Psoas muscle (tissue), 8 donors: Measurements from ENCODE around the gene SMC1A. TPM values are rescaled to one million over a fixed set of nuclear protein-coding genes. Genes with fewer than 3 reads are reported as not detected.

ENCODE experiments used
- ATAC-seq, 4 donors: fragments of 200-7000 bp; cut with Tn5 transposase; one replicate each; pipeline ENCODE4 v1.9.1; 2020; ENCODE audit warnings: moderate library complexity in 3 of 4, mild to moderate bottlenecking in 2 of 4
- DNase-seq, 2 donors: peaks; one replicate each; pipeline ENCODE4 v3.0.0-alpha.2; 2020
- H3K27ac ChIP-seq: fragments of 200-600 bp; one replicate; pipeline ENCODE4 v1.8.0; 2022
- H3K27me3 ChIP-seq, 3 donors: fragments of 200-600 bp in 1 of 3; one replicate each; pipeline versions ENCODE4 v1.6.1 to v1.8.0; 2013 to 2022; ENCODE audit warnings: low read length in 2 of 3, mild to moderate bottlenecking in 2 of 3, moderate library complexity in 1 of 3; ENCODE audit not compliant: insufficient read depth in 3 of 3
- H3K36me3 ChIP-seq, 2 donors: fragments of 200-600 bp in 1 of 2; one replicate each; pipeline versions ENCODE4 v1.6.1 to v1.8.0; 2013 to 2022; ENCODE audit warnings: low read depth in 1 of 2, mild to moderate bottlenecking in 1 of 2, moderate library complexity in 1 of 2; ENCODE audit not compliant: insufficient read depth in 1 of 2
- H3K4me1 ChIP-seq: fragments of 200-600 bp; one replicate; pipeline ENCODE4 v1.8.0; 2022
- H3K4me3 ChIP-seq: fragments of 200-600 bp; one replicate; pipeline ENCODE4 v1.8.0; 2022; ENCODE audit warnings: mild to moderate bottlenecking
- H3K9me3 ChIP-seq: fragments of 200-600 bp; one replicate; pipeline ENCODE4 v1.8.0; 2022
- WGBS, 3 donors: extraction: QIAGEN DNeasy Blood & Tissue Kit; methylation state at CpG; one replicate each; pipeline versions ENCODE4 v1.1.6 to v1.1.7; 2013; 5-methylcytosine and 5-hydroxymethylcytosine counted together
- intact Hi-C, 2 donors: fragments of 100-400 bp; cut with DNase I; formaldehyde crosslinking; loops; one replicate each; pipeline versions ENCODE4 v1.11.0 to v1.14.2; 2022
- polyA plus RNA-seq, 3 donors: library from polyadenylated mRNA; stranded (reverse); fragments of 200-250 nt; gene quantifications; one replicate each; pipeline ENCODE4 v1.2.3, GENCODE V29; 2013
- total RNA-seq, 4 donors: library from RNA; stranded (reverse); fragmentation: NEBNext Ultra II Directional in 2 of 4; extraction: Animal tissue kit (Norgen Biotek cat#: 25700) in 2 of 4; gene quantifications; one replicate each; pipeline versions ENCODE4 v1.2.1 to v1.2.4, GENCODE V29; 2021 to 2023
- TF ChIP-seq, protein P1 (sequence below): fragments of 200-600 bp; IDR thresholded peaks from one replicate; pipeline ENCODE4 v1.8.0; 2022; ENCODE audit warnings: antibody characterized with exemption
- donor health status: healthy with polysubstance abuse.
- donor health status: DM: no; HTN: no; CAD: no; lungs with moderate emphysema.
- donor health status: Bipolar disorder and iron deficiency.
- donor health status: healthy.
- donor health status: DM: yes; HTN: yes; CAD: no.
- donor health status: DM: no; HTN: no; CAD: no.
- donor health status: DM: no; HTN: no; CAD: no.
- donor health status: DM: yes; HTN: yes; CAD: no.

The SMC1A gene
- total and polyA plus RNA-seq, 7 donors, result 8.1 to 45.0 (median 25.9) TPM

DNA sequence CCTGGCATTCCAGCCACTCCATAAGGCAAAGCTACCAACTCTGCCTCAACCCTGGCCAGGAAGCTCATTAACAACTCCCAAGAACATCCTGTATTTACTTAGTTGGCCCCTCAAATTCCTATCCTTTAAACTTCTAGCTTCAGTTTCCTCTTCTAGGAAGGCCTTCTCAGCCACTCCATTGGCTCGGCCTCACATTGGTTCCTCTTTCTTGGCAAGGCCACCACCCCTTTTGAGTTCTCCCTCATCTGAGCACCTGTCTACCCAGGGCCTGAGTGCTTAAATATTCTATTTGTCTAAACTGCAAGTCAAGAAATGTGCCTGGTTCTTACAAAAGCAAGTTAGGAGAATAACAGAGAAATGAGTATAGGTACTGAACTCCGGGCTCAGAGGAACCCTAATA is 10.0 kb downstream of the SMC1A start:
- WGBS, 3 donors, result 83 to 96% (median 87%) methylated on average over 2 of the region's 2 CpGs
- H3K4me1 ChIP-seq, result no peaks in the 10 kb centered on the region
- DNase-seq, result no peak
- H3K4me3 ChIP-seq, result no peak overlapping the region
- TF ChIP-seq, protein P1, sequence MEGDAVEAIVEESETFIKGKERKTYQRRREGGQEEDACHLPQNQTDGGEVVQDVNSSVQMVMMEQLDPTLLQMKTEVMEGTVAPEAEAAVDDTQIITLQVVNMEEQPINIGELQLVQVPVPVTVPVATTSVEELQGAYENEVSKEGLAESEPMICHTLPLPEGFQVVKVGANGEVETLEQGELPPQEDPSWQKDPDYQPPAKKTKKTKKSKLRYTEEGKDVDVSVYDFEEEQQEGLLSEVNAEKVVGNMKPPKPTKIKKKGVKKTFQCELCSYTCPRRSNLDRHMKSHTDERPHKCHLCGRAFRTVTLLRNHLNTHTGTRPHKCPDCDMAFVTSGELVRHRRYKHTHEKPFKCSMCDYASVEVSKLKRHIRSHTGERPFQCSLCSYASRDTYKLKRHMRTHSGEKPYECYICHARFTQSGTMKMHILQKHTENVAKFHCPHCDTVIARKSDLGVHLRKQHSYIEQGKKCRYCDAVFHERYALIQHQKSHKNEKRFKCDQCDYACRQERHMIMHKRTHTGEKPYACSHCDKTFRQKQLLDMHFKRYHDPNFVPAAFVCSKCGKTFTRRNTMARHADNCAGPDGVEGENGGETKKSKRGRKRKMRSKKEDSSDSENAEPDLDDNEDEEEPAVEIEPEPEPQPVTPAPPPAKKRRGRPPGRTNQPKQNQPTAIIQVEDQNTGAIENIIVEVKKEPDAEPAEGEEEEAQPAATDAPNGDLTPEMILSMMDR, result no peak
- ATAC-seq, result no peak
- H3K27me3 ChIP-seq, result no peaks in the 10 kb centered on the region
- H3K36me3 ChIP-seq, result peaks cover 3 to 78% of the 10 kb centered on the region in 2 donors
- no peaks in the 10 kb centered on the region for H3K9me3 ChIP-seq
- intact Hi-C loops, result no loop called here
- H3K27ac ChIP-seq, result no peak overlapping the region

DNA sequence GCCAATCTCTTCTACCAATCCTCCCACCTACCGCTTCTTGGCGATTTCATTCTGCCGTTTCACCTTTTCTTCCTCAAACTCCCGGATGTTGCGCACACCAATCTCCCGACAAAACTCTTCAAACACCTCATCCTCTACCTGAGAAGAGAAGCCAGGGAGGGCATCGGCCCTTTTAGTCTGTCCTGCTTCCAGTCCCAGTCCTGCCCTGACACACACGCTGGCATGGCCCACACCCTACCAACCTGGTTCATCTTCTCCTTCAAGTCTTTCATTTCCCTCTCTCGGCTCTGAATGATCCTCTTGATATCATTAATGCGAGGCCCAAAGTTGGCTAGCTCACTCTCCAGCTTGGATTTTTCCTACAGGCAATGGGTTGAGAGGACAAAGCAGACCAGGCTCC is 18.9 kb downstream of the SMC1A start:
- TF ChIP-seq, protein P1, result no peak
- intact Hi-C loops, result no loop called here
- Histone ChIP-seq H3K27ac (no peak overlapping the region), H3K4me1 (no peaks in the 10 kb centered on the region), H3K27me3 (no peaks in the 10 kb centered on the region), H3K36me3 (peaks cover 5 to 100% of the 10 kb centered on the region in 2 donors), H3K9me3 (no peaks in the 10 kb centered on the region), H3K4me3 (no peak overlapping the region)
- WGBS, 3 donors, result 94 to 97% (median 95%) methylated on average over 10 of the region's 10 CpGs
- ATAC-seq (no peak), DNase-seq (no peak)

DNA sequence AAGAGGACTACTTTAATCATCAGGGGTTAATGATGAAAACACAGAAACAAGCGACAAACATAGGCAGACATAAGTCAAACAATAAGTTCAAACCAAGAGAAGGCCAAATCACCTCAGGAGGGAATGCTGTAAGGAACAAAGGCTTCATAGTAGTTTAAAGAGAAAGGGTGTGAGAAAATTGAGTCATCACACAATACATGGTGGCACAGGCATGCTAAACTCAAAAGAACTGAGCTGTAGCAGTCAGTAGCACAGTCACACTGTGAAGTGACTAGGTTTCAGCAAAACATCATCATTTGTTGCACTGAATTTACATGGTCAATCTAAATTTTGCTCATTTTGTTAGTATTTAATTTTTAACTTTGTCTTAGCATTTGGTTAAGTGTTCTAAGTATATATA is 24.2 kb downstream of the SMC1A start:
- H3K9me3 ChIP-seq, result no peaks in the 10 kb centered on the region
- H3K36me3 ChIP-seq, result peaks cover 0 to 98% of the 10 kb centered on the region in 2 donors
- no peak overlapping the region for H3K27ac ChIP-seq
- no peak for ATAC-seq
- no peaks in the 10 kb centered on the region for H3K4me1 ChIP-seq
- H3K27me3 ChIP-seq, result no peaks in the 10 kb centered on the region
- no peak for DNase-seq
- 97 to 100% (median 100%) methylated on average over 1 of the region's 1 CpG for WGBS, 3 donors
- intact Hi-C loops, result no loop called here
- no peak overlapping the region for H3K4me3 ChIP-seq
- TF ChIP-seq, protein P1, result no peak

DNA sequence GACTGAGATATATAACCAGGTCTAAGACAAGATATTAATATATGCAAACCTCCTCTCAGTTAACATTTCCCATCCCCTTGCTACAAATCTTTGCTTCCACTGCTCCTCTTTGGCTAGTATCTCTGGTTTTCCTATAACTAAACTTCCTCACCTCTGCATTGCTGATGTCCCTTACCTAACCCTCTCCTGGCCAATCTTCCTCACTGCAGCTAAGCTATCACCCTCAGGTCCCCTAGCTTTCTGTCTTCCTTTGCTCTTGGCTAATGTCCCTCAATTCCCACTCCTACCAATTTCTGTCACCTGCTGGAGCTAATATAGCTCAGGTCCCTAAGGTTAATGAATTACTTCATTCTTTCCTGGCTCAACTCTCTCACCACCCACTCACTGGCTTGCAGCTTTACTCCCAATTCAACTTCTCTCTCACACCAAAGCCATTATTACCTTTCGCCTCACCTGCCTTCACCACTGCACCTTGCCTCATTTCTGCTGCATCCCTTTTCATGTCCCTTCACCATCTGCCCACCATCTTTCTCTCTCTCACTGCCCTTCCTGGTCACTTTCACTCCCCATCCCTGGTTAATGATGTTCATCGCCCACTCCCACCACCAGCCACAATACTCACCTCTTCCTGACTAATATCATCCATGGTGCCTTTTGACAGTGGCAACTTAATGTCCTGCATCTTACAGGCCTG is 26.7 kb downstream of the SMC1A start:
- H3K4me1 ChIP-seq, result no peaks in the 10 kb centered on the region
- TF ChIP-seq, protein P1, result no peak
- H3K27me3 ChIP-seq, result no peaks in the 10 kb centered on the region
- peaks cover 0 to 97% of the 10 kb centered on the region in 2 donors for H3K36me3 ChIP-seq
- intact Hi-C loops, result no loop called here
- H3K27ac ChIP-seq, result no peak overlapping the region
- no peak for ATAC-seq
- WGBS, 3 donors, result 94 to 100% (median 99%) methylated on average over 2 of the region's 2 CpGs
- no peak overlapping the region for H3K4me3 ChIP-seq
- no peak for DNase-seq
- H3K9me3 ChIP-seq, result no peaks in the 10 kb centered on the region
